Liver (tissue), 3 donors: Measurements from ENCODE around the gene TNRC6B.

Source experiments
- CTCF ChIP-seq: fragments of 150-350 bp; IDR thresholded peaks from 2 replicates; pipeline ENCODE4 v1.5.1; 2017; ENCODE audit warnings: improper control_type of control experiment, low read depth, low read length; ENCODE audit not compliant: missing input control
- GABPA ChIP-seq, 2 donors: IDR thresholded peaks in 1 of 2; conservative IDR thresholded peaks in 1 of 2; 2 replicates each; pipeline ENCODE4 v1.6.1; 2016; ENCODE audit warnings: antibody characterized with exemption in 2 of 2, mild to moderate bottlenecking in 1 of 2, moderate library complexity in 1 of 2
- JUND ChIP-seq, 2 donors: IDR thresholded peaks; 2 replicates each; pipeline ENCODE4 v1.6.1; 2016; ENCODE audit warnings: antibody characterized with exemption in 2 of 2
- MAX ChIP-seq: IDR thresholded peaks from 2 replicates; pipeline ENCODE4 v1.6.1; 2016; ENCODE audit warnings: antibody characterized with exemption
- SP1 ChIP-seq: IDR thresholded peaks from 2 replicates; pipeline ENCODE4 v1.6.1; 2018; ENCODE audit warnings: antibody characterized with exemption, mild to moderate bottlenecking
- TAF1 ChIP-seq: conservative IDR thresholded peaks from 2 replicates; pipeline ENCODE4 v1.6.1; 2016; ENCODE audit warnings: antibody characterized with exemption, mild to moderate bottlenecking
- TF ChIP-seq, protein P1 (sequence below): IDR thresholded peaks from 2 replicates; pipeline ENCODE4 v1.6.1; 2016; ENCODE audit warnings: antibody characterized with exemption
- donor health status: healthy.
- donor health status: healthy.

DNA sequence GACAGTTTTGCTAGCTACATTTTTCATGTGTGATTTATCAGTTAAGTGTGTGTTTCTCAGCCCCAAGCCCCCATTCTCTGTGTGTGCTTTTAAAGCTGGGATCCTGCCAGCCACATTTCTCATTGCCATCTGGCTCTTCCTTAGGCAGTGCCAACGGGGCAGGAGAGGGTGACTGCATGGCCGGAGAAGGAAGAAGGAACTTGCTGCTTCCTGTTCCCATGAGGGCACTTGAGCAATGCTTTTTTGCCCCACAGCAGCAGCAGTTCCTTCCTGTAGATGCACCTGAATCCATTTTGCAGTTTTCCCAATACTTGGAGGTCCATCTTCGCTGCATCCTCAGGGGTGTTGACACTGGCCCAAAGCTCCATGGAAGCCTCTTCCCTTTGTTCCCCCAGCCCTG lies 37.5 kb downstream of the TNRC6B start:
- TF ChIP-seq CTCF (no peak), JUND (IDR thresholded peaks at IDR 0.05) (no peak), MAX (no peak), GABPA (IDR thresholded peaks at IDR 0.05 in 1 of 2, conservative IDR thresholded peaks at IDR 0.05 in 1 of 2) (no peak), SP1 (no peak), TAF1 (no peak)
- TF ChIP-seq, protein P1, sequence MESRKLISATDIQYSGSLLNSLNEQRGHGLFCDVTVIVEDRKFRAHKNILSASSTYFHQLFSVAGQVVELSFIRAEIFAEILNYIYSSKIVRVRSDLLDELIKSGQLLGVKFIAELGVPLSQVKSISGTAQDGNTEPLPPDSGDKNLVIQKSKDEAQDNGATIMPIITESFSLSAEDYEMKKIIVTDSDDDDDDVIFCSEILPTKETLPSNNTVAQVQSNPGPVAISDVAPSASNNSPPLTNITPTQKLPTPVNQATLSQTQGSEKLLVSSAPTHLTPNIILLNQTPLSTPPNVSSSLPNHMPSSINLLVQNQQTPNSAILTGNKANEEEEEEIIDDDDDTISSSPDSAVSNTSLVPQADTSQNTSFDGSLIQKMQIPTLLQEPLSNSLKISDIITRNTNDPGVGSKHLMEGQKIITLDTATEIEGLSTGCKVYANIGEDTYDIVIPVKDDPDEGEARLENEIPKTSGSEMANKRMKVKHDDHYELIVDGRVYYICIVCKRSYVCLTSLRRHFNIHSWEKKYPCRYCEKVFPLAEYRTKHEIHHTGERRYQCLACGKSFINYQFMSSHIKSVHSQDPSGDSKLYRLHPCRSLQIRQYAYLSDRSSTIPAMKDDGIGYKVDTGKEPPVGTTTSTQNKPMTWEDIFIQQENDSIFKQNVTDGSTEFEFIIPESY = no peak
